Stimulated activated naive CD8-positive, alpha-beta T cell treated with anti-CD3 and anti-CD28 coated beads, Interleukin-15, Interleukin-2, amounts not matched to agents 100 U/mL and 50 U/mL, for 24 hours (primary cell): ENCODE measurements around the gene CTAGE9.
"Not testable (repeated sequence)": the region's sequence is repeated elsewhere in the genome, so short reads cannot be mapped to it uniquely, and the experiment has no call there.

Experiments
- ATAC-seq: fragments of 150-1000 bp; cut with Tn5 transposase; one replicate; pipeline ENCODE4 v1.10.0; 2021
- DNase-seq: peaks from one replicate; pipeline ENCODE4 v3.0.0; 2021

The CTAGE9 gene, protein sequence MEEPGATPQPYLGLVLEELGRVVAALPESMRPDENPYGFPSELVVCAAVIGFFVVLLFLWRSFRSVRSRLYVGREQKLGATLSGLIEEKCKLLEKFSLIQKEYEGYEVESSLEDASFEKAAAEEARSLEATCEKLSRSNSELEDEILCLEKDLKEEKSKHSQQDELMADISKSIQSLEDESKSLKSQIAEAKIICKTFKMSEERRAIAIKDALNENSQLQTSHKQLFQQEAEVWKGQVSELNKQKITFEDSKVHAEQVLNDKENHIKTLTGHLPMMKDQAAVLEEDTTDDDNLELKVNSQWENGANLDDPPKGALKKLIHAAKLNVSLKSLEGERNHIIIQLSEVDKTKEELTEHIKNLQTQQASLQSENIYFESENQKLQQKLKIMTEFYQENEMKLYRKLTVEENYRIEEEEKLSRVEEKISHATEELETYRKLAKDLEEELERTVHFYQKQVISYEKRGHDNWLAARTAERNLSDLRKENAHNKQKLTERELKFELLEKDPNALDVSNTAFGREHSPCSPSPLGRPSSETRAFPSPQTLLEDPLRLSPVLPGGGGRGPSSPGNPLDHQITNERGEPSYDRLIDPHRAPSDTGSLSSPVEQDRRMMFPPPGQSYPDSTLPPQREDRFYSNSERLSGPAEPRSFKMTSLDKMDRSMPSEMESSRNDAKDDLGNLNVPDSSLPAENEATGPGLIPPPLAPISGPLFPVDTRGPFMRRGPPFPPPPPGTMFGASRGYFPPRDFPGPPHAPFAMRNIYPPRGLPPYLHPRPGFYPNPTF

DNA sequence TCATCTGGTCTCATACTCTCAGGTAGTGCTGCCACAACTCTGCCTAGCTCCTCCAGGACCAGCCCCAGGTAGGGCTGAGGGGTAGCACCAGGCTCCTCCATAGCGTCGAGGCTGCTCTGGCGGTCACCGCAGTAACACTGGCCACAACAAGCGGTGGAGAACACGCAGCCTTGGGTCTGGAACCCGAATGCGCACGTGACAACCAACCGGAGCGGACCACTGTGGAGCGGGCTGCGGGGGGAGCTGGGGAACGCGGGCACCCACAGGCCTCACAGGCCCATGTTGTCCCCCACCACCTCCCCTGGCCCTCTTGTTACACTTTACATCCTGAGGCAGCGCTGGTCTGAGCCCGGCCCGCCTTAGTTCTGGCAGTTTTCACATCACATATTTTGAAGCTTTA lies at the start of gene CTAGE9:
CTAGE9 (minus strand) TSS at position 101 of the 400 bp plus-strand sequence; CDS start at position 101, 0 bp downstream.
- not testable (repeated sequence) for DNase-seq, ATAC-seq

DNA sequence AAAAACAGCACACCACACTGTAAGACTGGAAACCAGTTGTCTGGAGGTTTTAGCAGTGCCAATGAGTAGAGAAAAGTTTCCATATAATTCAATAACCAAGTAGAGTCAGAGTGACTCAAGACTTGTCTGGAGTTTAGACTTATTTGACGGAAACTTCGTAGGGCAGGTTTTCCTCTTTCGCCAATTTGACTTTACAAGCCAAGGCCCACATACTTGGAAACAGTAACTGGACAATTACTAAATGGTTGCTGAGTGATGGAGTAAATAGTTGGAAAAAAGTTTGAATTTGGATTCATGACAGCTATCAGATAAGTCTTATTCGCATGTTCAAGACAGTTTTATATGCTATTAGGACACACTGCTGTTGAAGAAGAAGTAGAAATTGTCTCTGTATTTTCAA lies 48.1 kb upstream of the CTAGE9 start:
- ATAC-seq (no peak), DNase-seq (no peak)

DNA sequence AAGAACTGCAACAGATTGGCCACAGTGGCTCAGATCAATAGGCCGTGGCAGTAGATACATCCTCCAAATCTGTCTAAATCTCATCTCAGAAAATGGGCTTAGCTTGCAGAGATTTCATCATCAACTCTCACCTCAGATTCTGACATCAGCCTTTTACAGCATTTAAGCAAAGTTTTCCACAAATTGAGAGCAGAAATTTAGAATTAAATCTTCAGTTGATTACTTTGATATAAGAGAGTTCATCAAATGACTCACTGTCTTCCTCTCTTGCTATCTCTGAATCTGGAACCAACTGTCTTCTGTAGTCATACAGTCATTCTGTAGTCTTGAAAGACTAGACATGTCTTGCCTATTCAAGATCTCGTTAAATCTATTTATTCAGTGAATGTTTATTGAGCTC lies 45.2 kb upstream of the CTAGE9 start:
- DNase-seq (no peak), ATAC-seq (no peak)

DNA sequence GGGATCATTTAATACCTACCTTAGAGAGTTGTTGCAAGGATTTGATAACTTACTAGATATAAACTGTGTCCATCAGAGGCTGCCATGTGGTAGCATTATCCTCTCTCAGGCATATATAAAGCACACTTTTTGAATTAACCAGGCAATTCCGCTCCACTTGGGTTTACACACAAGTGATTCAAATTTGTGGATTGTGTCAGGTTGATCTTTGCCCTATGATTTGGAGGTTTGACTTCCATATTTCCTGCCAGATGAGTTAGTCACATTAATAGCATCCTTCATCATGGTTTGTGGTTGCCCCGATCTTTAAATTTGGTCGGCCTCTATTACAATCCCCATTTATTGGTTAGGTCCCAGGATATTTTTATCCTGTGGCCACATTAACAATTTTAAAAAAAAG lies 44.8 kb upstream of the CTAGE9 start:
- DNase-seq, result no peak
- no peak for ATAC-seq

DNA sequence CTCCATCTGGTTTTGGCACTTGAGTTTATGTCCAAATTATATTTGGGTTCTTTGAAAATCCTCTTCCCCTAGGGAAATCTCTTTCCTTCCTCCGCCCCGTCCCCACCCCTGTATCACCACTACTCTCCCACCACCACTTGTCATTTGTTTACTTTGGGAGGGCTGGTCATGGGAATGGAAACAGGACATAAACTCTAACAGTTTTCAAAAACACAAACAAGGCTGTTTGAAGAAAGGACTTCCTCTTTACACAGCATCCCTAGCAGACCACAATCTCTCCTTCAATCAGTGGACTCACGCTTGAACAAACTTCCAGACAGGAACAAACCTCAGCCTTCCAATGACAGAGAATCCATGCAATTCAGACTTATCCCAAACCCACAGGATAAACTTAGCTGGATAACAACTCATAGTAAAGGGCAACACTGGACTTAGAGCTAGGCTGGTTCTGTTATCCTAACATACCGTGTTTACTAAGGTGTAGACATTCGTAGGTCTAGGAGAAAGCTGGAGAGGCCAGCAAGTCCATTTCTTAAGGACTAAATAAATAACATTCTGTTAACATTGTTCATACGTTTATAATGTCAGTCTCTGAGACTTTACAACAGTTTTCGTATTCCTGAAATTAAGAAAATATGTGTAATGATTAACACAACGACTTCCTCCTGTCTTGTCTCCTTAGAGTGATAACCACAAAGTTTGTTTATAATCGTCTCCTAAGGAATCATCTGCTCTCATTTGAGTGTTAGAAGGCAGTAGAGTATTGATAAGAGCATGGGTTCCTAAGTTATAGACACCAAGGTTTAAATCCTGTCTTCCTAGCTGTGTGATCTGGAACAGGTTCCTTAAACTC lies 44.1 kb upstream of the CTAGE9 start:
- ATAC-seq (no peak), DNase-seq (no peak)

DNA sequence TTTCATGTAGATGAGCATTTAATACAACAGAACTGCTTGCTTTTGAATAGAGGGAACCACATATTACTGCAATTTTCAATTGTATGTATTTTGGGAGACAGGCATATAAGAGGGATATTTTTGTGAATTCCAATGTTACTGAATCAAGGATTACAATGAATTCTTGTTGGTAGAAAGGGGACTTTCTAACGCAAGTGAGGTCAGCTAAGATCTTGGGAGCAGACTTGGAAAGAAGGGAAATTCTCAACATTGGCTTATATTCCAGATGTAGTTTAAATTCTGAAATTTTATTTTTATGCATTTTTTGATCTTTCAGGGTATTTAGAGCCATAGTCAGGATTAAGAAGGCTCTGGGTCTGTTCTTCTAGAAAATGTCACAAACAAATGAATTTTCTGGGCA lies 43.3 kb upstream of the CTAGE9 start:
- ATAC-seq, result no peak
- no peak for DNase-seq

DNA sequence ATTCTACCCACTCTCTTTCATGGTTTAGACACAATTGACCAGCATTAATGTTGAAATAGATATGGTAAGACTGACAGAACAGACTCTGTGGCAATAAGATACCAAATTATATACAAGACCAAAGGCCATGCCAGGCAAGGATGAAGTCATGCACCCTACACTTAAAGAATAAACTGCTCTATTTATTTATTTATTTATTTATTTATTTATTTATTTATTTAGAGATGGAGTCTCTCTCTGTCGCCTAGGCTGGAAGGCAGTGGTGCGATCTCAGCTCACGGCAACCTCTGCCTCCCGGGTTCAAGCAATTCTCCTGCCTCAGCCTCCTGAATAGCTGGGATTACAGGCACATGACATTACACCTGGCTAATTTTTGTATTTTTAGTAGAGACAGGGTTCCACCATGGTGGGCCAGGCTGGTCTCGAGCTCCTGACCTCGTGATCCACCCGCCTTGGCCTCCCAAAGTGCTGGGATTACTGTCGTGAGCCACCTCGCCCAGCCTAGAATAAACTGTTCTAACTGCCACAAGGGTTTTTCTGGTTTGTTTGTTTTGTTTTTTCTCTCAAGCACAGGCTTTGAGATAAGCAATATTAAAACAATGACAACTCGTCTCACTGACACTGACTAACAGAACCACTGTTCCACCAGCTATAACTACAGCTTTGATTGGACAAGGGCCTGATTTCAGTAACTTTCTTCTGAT lies 40.3 kb upstream of the CTAGE9 start:
- DNase-seq, ATAC-seq: not testable (repeated sequence)

DNA sequence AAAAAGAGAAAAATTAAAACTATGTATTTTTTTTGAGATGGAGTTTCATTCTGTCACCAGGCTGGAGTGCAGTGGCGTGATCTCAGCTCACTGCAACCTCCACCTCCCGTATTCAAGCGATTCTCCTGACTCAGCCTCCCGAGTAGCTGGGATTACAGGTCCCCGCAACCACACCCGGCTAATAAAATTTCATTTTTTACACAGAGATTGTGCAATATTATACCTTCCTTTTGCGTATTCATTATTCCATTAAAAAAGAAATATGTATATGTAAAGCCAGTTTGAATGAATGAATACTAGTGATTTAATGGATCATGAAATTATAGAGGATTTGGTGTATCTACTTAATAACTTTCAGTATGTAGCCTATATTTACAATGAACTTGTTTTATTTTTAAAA lies 38.2 kb upstream of the CTAGE9 start:
- DNase-seq, result no peak
- ATAC-seq, result no peak

DNA sequence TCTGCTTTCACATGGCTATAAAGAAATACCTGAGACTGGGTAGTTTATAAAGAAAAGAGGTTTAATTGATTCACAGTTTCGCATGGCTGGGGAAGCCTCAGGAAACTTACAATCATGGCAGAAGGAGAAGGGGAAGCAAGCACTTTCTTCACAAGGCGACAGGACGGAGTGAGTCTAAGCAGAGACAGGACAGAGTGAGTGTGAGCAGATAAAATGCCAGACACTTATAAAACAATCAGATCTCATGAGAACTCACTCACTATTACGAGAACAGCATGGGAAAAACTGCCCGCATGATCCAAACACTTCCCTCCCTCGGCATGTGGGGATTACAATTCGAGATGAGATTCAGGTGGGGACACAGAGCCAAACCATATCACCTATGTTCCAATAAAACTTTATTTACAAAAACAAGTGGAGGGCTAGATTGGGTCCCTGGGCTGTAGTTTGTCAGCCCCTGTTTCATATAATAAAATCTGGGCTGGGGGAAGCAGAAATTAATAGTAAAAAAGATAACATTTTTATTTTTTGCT lies 37.1 kb upstream of the CTAGE9 start:
- DNase-seq, result no peak
- no peak for ATAC-seq

DNA sequence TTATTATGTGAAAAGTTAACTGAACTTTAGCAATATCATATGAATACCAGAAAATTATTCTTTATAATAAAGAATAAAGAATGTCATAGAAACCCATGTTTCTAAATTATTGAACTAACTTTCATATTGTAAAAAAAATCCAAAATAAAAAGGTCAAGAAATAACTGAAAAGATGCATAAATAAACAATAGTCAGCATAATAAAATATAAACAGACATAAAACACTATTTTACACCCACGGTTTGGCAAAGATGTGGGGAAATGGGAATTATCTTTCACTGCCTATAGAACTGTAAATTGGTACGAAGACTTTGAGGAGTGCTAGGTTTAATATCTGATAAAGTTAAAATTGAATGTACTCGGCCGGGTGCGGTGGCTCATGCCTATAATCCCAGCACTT lies 34.7 kb upstream of the CTAGE9 start:
- no peak for ATAC-seq

DNA sequence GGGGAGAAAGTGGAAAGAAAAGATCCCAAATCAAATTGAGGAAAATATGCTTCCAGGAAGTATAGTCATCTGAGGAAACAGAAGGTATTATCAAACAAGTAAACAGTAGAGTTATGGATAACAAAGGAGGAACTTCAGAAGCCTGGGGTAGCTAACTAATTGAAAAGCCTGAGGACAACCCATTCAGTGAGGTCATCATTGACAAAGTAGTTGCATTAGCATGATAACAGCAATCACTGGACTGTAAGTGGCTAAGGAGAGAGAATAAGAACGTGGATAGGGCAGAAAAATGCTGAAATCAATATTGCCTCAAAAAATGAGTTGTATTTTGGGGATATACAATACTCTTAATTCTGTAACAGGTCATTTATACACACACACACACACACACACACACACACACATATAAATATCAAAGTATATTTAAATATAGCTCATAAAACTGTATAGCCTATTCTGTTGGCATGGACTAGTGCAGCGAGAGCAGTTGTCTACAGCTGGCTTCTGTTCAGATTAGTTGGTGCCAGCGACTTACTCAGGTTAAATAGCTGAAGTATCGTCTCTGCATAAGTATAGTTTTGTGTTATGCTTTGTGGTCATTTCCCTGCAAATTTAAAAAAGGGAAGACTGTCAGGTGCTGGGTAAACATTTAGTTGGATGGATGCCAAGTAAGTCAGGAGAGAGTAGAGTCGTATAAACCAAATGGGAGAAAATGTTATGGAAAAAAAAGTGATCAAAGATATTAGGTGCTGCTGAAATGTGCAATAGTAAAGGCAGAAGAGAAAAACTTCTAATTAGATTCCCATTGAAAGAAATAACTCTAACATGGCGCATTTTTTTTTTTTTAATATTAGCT lies 33.8 kb upstream of the CTAGE9 start:
- ATAC-seq (no peak), DNase-seq (no peak)

More for the DNA sequence above, 34.7 kb upstream of the CTAGE9 start:
- DNase-seq, result no peak

DNA sequence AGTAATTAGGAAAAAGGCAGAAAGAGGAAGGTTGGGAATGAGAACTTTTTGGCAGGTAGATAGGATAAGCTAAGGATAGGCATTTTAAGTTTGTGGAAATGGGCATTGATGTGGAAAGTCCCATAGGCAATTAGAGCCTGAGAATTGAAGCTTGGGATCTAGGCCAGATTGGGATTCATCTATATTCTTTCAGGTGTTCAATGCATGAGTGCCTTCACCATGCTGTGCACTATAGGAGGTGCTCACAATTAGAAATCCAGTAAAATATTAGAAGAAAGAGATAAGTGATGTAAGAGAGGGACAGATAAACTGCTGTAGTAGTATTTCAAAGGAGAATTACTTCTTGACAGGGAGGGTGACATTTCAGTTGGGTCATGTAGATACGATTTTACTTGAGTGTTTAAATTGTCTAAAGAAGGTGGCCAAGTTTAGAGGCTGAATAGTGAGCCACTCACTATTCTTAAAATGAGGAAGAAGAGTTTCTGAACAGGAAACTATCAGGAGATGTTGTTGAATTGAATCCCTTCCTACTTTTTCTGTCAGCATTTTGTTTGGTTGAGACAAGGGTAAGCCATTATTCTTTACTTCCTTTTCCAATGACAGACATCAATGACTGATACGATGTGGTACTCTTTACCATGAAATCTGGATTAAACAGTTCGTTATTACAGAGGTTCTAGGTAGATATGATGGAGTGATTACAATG lies 31.0 kb upstream of the CTAGE9 start:
- no peak for ATAC-seq
- no peak for DNase-seq

DNA sequence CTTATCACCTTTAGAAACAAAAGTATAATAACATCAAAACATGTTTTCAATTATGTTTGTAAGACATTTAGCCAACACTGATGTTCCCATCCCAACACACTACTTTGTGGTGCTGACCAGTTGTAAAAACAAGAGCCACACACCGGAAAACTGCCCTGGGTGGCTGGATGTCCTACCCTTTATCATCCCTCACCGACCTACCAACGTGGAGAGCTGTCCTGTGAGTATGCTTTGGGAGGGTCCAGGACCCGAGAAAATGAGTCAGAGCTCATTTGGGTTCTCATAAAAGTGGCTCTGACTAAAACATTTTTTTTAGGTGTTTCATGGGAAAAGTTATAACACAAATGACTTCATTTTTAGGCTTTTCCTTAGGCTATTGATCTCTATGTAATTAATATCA lies 29.3 kb upstream of the CTAGE9 start:
- ATAC-seq, result no peak
- no peak for DNase-seq

DNA sequence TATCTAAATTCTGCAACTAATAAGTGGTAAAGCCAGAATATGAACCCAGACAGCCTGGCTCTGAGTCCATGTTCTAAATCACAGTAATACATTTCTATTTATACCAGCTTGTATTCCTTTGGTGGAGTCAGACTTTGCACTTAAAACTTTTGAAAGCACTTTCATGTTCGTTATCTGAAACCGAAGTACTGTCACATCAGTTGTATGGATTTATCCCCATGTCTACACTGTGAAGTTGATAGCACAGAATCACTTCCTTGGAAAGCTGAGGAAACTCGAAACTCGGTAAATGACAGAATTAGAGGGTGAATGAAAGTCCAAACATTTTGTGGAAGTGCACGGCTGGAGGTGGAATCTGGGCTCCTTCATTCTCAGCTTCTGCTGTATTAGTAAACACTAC lies 28.3 kb upstream of the CTAGE9 start:
- no peak for ATAC-seq
- DNase-seq, result no peak

DNA sequence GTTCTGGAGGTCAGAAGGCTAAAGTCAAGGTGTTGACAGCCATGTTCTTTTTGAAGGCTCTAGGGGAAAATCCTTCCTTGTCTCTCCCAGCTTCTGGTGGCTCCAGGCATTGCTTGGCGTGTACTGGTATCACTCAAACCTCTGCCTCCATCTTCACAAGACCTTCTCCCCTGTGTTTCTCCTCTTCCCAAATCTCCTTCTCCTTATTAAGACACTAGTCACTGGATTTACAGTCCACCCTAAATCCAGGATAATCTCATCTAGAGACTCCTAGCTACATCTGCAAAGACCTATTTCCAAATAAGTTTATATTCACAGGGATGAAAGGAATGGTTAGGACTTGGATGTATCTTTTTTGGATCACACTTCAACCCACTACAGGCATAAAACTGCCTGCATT lies 26.0 kb upstream of the CTAGE9 start:
- ATAC-seq, result no peak
- DNase-seq, result no peak

DNA sequence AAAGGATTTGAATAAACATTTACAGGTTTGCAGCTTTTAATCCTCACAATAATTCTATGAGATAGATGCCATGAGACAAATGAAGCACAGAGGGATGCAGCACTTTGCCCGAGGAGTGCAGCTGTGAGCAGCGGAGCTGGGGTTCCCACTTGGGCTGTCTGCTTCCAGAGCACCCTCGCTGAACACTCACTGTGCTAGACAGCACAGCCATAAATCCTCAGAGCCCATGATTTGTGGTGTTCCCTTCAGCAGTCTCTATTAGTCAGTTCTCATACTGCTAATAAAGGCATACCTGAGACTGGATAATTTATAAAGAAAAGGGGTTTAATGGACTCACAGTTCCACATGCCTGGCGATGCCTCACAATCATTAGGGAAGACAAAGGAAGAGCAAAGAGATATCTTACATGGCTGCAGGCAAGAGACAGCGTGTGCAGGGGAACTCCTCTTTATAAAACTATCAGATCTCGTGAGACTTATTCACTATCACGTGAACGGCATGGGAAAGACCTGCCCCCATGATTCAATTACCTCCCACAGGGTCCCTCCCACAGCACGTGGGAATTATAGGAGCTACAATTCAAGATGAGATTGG lies 25.3 kb upstream of the CTAGE9 start:
- ATAC-seq, result no peak
- no peak for DNase-seq

DNA sequence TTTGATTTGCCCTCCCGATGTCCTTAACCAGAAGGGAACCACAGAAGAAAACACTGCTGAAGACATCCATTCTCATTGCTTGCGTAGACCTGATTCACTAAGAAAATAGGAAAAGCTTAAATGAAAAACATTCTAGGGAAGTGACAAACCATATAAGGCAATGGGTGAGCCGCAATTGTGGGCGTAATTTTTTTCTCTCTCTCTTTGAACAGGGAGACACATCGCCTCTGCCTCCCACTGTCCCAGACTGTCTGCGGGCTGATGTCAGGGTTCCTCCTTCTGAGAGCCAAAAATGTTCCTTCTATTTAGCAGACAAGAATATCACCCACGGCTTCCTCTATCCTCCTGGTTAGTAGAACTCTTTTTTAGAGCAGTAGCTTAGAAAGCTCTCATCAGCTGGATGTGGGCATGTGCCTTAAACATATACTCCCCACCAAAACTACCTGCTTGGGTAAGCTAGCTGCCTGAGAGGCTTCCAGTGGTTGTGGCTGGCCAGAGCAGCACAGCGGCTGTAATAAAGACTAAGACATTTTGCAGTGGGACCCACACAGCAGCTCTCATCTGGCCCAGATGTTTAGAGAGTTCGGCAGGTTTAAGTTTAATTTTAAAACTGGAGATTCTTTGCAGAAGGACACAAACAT lies 22.7 kb upstream of the CTAGE9 start:
- DNase-seq (no peak), ATAC-seq (no peak)

DNA sequence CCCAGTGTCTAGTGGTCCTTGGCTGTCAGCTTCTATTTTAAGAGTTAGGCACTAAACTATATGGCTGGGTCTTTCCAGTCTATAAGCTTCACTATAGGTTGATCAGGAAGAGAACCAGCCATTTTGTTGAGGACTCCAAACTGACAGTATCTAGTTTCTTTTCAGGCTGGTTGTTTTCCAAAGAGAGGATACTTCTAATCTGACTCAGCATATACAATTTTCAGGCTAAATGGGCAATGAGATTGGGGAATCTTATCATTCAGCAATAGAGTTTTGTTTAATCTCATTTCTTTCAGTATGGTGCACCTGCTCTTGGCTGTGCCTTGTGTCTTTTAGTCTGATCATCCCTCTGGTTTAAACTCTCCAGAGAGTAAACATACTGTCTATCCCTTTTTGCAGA lies 20.4 kb upstream of the CTAGE9 start:
- ATAC-seq, result no peak
- DNase-seq, result no peak

DNA sequence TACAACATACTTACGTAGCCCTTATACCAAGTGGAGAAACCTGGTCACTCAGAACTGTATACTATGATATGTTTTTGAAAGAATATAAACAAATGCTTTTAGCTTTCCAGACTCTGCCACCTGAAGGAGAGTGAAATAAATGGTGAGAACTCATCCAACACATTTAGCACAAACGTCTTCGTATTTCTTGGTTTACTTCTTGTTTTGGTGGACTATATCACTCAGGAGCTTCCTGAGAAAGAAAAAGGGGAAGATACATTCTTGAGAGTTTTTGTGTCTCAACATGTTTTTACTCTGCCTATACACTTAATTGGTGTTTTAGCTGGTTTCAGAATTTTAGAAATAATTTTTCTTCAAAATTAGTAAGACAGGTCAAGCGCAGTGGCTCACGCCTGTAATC lies 19.4 kb upstream of the CTAGE9 start:
- no peak for ATAC-seq

More for the DNA sequence above, 19.4 kb upstream of the CTAGE9 start:
- no peak for DNase-seq
